HG02884 (cell line): ENCODE measurements around the gene PNRC2.

Source experiments
- ATAC-seq: cut with Tn5 transposase; IDR thresholded peaks from one replicate; pipeline ENCODE4 v1.9.1; 2021; ENCODE audit warnings: mild to moderate bottlenecking, moderate library complexity; ENCODE audit not compliant: unreplicated experiment

PNRC2 gene, protein sequence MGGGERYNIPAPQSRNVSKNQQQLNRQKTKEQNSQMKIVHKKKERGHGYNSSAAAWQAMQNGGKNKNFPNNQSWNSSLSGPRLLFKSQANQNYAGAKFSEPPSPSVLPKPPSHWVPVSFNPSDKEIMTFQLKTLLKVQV

DNA sequence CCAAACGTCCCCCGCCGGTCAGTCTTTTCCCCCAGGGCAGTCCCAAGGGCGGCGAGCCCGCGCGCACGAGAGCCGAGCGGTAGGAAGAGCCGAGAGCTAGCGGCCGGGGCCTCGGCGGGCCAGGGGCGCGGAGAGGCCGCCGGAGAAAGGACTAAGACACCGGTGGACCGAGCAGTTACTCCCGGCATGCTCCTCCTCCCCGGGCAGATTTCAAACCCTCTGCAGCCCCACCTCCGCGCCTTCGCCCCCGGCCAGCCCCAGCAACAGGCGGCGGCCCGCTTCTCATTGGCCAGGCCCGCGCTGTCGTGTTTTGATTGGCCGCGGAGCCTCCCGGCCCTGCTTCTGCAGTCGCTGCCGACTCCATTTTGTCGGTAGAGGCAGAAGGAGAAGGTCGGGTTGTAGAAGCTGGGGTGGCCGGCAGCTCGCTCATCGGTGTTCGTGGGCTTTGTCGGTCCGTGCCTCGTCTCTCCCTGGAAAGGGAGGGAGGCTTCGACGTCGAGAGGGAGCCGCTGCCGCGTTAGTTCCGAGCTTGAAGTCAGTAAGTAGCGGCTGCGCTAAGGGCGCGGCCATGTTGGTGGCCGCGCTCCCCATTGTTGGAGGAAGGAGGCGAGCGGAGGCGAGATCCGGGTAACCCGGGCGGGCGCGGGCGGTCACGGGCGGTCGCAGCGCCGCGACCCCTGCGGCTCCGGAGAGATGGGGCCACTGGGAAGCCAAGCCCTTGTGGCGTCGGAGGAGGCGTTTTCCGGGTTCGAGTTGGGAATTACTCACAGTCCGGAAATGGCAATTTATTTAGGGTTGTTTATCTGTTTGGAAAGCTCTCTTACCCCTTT lies at the start of gene PNRC2:
TSS of gene PNRC2 (plus strand) at position 368 of the 830 bp plus-strand sequence. CDS start 1,630 bp downstream, outside the sequence.
- ATAC-seq: peak; percentile 61

DNA sequence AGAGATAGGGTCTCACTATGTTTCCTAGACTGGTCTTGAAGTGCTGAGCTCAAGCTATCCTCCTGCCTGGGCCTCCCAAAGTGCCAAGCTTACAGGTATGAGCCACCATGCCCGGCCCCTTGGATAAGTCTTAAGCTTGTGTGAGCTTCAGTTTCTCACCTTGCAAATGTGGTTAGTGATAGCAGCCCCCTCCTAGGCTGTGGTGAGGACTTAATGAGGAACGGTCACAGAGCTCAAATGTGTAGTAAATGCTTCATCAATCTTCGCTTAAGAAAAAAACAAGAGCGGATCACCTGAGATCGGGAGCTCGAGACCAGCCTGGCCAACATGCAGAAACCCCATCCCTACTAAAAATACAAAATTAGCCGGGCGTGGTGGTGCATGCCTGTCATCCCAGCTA lies 49.5 kb upstream of the PNRC2 start:
- no peak for ATAC-seq

DNA sequence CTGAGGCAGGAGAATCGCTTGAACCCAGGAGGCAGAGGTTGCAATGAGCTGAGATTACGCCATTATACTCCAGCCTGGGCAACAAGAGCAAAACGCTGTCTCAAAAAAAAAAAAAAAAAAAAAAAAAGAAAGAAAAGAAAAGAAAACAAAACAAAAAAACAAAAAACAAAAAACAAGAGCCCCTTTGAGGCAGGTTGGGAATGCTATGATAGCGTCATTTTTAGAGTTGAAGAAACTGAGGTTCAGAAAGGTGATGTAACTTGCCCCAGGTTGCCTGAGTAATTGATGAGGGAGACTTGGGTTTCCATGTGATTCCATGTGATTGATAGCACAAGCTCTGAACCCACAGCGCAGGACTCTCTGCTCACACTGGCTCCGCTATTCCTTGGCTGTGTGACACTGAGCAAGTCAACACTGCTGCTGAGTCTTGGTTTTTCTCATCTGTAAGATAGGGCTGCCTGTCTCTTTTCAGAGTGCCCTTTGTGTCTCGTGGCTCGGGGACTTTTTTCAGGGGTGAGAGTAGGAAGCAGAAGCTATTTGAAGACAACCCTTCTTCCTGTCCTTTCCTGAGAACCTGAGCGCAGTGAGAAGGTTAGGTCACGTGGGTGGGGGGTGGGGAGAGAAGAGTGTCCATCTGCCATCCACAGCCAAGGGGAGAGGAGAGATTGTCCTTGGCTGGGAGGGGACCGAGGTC lies 48.9 kb upstream of the PNRC2 start:
- ATAC-seq: no peak

DNA sequence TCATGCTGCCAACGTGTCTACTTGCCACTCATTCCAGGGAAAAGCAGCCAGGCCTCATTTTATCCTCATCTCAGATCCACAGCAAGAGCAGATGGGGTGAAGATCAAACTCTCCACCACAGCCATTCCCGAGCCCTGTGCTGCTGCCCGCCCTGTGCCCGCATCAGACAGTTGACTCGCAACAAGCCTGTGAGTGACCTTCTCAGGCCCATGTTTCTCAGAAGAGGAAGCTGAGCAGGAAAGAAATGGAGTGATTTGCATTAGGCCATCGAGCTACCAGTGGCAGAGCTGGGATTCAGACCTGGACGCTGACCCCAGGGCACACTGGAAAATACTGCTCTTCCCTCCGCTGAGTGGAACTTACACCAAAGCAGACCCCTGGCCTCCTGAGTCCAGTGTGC lies 47.7 kb upstream of the PNRC2 start:
- ATAC-seq: no peak

DNA sequence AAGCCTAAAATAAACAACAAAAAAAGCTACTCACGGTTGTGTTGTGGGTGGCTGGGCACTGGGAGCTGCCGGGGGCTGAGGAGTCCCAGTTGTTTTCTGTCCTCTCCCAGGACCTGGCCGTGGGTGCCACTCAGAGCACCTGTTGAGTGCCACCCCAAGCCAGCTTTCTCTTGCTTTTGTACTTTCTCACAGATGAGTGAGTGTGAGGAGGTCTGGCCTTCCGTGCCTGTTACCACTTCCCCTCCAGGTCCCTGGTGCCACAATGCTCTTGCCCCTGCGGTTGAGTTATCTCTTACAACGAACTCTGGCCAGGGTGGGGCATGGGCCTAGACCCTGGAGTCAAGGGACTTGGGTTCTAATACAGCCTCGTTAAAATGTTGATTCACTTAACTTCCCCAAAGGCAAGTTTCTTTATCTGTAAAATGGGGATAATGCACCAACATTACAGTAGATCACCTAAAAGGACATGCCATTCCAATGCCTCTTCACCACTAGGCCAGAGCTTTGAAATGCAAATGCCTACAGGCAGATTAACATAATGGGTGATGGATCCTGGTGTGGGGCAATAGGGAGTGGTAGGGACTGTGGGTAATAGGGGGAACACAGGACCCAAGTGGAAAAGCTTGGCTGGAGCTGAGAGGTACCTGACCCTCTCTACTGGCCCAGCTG lies 46.3 kb upstream of the PNRC2 start, which contains the start of gene CNR2:
TSS of gene CNR2 (minus strand) at position 151 of the 669 bp plus-strand sequence. CDS start 37,745 bp downstream, outside the sequence.
- ATAC-seq: no peak

DNA sequence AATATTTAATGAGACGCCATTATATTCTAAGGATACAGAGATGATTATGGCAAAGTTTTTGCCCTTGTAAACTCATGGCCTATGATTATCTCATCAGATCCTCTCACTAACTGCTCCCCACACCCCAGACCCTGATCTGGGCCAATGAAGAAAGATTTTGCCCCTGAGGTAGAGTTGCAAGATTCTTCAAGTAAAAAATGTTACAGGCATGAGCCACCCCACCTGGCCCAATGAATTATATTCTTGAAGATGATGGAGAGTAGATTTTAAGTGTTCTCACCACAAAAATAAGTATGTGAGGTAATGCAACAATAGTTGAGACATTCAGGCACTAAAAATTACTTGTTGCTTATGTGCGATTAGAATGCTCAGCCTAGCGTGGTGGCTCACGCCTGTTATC lies 44.7 kb upstream of the PNRC2 start:
- no peak for ATAC-seq

DNA sequence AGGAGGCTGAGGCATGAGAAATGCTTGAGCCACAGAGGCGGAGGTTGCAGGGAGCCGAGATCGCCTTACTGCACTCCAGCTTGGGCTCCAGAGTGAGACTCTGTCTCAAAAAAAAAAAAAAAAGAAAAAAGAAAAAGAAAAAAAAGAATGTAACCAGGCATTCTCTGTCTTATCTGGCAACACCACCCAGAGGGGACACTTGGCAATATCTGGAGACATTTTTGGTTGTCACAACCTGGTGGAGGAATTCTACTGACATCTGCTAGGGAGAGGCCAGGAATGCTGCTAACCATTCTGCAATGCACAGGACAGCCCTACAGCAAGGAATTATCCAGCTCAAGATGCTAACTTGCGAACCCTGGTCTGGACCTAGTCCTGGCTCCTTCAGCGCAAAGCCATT lies 44.2 kb upstream of the PNRC2 start:
- no peak for ATAC-seq

DNA sequence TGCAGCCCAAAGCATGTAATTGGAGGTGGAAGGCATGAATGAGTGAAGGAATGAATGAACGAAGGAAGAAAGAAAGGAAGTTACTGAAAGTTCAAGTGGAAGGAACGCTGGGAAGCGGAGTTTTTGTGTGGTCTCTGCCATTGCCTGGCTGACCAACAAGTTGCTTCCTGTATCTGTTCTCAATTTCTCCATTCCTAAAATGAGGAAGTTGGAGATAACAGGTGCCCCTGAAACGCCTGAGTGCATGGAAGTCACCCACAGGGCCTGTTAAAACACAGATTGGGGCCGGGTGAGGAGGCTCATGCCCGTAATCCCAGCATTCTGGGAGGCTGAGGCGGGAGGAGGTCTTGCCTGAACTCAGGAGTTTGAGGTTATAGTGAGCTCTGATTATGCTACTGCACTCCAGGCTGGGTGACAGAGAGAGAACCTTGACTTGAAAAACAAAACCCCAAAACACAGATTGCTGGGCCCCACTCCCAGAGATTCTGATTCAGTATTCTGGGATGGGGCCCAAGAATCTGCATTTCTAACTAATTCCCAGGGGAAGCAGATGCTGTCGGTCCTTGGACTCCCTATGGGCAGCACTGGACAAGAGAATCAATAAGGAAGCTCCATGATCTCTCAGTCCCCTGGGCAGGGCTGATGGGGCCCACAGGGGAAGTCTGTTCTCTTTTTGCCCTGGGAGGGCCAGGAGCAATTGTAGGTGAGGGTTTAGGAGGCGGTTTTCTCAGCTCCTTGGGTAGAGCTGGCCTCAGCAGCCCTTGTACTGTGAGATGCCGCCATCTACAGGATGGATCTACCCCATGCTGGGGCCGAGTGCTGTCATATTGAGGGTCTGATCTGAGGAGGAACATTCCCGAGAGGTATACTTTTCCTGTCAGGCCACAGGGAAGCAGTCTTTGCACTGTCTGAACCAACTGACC lies 43.2 kb upstream of the PNRC2 start:
- peak; percentile 67 for ATAC-seq

DNA sequence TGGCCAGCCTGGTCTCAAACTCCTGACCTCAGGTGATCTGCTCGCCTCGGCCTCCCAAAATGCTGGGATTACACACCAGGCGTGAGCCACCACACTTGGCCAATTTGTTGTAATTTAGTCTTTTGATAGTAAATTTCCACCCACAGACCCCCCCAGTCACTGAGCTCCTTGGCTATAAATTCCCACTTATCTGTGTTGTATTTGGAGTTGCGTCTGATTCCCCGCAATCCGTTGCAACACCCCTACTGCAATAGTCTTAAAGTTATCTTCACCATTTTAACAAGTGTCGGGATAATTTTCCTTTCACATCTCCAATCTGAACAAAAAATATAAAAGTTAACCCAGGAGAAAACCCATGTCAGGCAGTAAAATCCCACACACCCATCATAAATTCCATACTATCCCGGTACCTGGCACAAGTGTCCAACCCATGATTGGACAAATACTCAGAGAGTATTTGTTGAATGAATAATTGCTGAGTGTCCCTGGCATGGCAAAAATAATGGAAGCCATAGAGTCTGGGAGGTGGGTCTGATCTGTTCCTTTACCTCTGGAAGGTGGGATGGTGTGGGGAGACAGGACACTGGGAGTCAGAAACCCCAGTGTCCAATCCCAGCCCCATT lies 37.2 kb upstream of the PNRC2 start:
- no peak for ATAC-seq

DNA sequence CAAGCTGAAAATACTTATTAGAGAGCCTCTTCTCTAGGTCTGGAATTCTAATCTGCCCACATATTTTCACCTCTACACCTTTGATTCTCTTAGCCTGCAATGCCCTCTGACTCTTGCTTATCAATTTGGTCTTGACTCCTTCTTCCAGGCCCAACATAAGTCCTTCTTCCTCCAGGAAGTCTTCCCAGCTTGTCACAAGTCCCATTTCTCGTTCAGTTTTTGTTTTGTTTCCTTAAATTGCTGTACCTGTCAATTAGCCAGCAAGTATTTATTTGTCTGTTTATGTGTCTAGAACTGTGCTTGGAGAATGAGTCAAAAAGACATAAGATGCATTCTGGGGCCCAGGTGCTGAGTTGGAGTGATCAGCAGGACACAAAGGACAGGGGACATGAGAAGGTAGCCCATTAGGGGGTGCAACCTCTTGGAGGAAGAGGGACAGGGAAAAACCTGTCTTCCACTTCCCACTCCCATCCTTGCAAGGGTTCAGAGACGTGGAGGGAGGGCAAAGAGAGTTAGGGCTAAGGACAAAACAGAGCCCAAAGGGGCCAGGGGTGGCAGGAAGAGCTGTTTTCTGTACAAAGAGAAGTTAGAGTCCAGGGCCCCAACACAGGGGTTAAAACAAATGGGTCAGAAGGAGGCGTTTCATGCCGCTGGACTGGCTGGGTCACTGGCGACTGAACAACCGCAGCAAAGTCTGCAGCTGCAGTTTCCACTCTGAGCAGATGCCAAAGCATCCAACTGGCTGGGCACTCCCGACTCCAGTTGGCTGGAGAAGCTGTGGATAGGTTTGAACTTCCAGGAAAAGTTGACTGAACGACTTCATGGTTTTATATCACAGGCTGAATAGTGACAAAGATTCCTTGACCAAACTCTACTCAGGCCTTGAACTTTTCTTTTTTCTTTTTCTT lies 35.8 kb upstream of the PNRC2 start:
- no peak for ATAC-seq

DNA sequence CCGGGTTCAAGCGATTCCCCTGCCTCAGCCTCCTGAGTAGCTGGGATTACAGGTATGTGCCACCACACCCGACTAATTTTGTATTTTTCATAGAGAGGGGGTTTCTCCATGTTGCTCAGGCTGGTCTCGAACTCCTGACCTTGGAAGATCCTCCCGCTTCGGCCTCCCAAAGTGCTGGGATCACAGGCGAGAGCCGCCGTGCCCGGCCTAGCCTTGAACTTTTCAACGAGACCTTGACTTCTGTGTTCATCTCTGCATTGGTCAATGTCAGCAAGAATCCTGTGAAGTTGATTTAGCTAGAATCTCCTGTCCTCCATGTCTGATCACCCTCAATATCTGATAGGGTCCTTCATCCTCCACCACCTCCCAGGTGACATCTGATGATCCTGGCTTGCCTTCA lies 35.0 kb upstream of the PNRC2 start:
- ATAC-seq: no peak

DNA sequence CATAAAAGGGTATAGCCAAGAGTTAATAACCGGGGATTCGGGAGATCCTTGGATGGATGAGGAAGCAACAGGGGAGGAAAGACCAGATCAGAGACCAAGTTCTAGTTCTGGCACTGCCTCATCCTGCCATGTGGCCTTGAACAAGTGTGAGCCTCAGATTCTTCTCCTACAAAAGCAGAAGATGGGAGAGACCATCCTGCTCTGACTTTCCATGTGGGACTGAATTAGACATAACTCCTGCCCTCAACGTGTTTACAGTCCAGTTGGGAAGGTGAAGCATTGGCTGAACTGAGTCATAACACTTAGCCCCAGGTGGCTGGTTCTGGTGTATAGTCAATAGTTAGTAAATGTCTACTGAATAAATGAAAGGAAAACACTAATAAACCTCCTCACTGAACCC lies 34.3 kb upstream of the PNRC2 start:
- ATAC-seq: no peak

DNA sequence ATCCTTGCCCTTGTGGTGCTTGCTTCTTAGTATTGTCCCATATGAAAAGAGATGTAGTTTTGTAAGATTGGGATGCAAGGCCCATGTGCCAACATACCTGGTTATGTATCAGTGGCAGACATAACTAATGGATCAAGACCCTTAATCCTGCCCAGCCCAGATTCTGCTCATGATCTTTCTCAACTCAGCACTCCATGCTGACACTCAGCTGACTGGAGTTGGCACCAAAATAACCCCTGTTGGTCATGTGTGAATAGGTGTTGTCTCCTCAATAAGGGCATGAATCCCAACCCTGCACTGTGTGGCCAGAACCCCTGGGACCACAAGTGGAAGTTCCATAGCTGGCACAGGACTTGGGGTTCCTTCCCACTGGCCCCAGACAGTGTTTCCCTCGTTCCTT lies 32.5 kb upstream of the PNRC2 start:
- no peak for ATAC-seq

DNA sequence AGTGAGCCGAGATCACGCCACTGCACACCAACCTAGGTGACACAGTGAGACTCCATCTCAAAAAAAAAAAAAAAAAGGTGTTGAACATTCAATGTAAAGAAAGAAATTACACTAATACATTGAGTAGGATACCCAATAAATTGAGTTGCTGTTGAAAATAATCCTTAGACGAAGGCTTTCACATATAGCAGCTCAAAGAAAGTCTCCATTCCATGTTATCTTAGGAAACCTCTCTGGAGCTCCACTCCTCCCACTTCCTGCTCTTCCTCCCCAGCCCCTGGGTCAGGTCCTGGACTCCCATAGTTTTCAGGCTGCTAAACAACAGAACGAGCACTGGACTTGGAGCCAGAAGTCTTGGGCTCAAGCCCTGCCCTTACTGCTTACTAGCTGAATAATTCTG lies 30.8 kb upstream of the PNRC2 start:
- no peak for ATAC-seq

DNA sequence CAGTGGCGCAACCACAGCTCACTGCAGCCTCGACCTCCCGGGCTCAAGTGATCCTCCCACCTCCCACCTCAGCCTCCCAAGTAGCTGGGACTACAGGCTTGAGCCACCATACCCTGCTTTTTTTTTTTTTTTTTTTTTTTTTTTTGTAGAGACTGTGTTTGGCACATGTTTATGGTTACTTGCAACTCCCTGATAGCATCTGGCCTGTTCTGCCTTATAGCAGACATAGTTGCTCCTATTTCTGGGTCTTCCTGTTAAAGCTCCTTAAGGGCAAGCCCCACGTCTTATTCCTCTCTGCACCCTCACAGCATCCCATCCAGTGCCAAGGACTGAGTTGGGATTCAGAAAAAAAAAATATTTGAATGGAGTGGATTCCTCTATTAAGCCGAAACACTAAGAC lies 29.4 kb upstream of the PNRC2 start:
- ATAC-seq: no peak

DNA sequence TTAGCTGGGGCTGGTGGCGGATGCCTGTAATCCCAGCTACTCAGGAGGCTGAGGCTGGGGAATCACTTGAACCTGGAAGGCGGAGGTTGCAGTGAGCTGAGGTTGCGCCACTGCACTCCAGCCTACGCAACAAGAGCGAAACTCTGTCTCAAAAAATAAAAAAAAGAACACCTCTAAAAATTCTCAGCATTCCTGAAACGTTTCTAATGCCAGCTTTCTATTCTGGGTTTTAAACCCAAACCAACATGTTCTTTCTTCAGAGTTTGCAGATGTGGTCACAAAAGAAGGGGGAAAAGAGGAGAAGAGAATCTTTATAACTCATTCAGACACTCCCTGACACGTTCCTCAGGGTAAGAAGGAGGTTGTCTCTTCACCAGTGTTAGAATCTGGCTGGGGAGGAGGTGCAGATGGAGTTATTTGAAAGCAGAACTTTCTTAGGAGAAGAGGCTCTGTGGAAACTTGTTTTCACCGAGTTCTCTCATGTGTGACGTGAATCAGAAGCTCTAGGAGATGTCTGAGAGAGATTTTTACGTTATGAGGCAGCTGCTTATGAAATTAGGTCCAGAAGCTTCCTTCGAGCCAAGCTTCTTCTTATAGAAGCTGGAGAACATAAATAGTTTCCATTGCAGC lies 28.7 kb upstream of the PNRC2 start:
- ATAC-seq: no peak

DNA sequence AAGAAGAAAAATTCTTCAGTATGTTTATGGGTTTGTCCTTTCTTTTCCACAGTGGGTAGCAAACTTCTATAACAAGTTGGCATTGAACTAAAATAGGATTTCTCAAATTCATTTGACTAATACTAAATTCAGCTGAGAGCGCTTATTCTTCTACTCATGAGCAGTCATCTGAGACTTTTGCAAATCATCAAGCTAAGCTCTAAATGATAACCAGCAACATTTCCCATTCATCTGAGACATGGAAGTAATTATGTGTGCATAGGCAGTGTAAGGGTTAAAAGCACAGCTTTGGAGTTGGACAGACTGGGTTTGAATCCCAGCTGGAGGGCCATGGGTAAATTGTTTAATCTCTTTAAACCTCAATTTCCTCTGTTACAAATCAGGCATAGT lies 28.1 kb upstream of the PNRC2 start:
- no peak for ATAC-seq

DNA sequence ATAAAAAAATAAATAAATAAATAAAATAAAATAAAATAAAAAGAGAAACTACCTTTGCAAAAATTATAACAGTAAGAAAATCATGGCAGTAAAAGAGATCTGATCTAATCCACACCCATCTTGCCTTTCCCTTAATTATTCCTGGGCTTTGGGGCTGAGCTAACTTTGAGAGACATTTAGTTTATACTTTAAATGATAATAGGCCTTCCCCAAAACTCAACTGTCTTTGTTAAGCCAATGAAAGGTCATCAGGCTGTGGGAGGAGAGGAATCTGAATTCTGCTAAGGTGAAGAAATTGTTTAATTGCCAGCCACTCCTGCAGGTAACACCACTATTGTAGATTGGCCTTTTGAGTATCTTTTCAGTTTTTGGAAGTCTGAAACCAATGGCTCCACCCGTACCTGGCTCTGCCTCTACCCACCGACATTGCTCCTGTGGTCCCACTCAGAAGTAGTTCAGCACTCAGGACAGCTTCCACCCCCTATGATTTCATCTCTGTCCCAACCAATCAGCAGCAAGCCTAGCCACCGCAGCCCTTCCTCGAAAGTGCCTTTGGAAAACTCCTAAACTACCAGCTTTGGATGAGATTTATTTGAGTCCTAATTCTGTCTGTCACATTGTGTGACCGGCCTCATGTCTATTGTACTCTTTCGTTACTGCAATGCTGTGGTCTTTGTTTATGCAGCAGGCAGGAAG lies 23.0 kb upstream of the PNRC2 start:
- ATAC-seq: no peak
